ENCODE data around the gene SFXN5. TPM values are rescaled to one million over a fixed set of nuclear protein-coding genes. Genes with fewer than 3 reads are reported as not detected.

The SFXN5 gene
- total RNA-seq, 1 donor from 2014 or later = 11.1 TPM

DNA sequence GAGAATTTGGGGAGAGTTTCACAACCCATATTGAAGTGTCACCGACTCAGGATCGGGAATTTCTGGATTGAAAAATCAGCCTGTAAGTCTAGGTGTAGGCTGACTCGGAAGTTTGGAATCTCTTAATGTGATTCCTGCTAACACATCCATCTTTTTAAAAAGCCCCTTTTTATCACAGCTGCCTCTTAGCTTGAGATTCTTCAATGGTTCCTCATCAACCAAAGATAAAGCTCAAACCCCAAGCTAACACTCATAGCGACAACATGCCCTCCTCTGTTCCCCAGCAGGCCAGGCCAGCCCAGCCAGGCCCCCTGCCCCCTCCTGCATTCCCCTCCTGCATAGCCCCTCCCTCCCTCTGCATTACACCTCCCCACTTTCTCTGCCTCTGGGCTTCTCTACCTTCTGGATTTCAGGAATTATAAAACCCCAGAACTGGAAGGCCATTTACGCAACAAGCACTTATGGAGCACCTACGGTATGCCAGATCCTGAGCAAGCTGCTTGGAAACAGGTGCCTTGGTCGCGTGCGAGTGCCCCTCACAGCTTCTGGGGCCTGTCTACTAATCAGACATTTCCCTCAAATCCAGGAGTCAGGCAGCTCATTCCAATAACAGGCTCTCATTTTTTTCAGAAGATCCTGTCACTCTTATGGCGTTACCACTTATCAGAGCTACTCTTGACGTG lies 90.8 kb downstream of the SFXN5 start:
- no peak for DNase-seq (ENCODE audit: low read depth, low spot score)

DNA sequence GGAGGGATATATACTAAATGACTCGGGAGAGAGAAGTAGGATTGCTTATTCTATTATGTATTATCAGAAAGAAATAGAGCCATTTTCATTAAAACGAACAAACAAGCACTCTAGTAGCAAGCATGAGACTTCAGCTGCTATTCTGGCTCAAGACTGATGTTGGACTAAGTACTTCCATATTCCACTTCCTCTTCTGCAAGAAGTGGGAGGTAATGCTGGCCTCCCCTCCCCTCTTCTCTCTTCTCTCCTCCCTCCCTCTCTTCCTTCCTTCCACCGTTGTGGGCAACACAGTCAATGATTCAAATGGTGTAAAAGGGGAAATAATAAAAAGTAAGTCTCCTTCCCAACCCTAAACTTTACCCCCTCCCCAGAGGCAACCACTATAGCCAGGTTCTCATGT lies 91.6 kb downstream of the SFXN5 start:
- DNase-seq (ENCODE audit: low read depth, low spot score) = no peak

DNA sequence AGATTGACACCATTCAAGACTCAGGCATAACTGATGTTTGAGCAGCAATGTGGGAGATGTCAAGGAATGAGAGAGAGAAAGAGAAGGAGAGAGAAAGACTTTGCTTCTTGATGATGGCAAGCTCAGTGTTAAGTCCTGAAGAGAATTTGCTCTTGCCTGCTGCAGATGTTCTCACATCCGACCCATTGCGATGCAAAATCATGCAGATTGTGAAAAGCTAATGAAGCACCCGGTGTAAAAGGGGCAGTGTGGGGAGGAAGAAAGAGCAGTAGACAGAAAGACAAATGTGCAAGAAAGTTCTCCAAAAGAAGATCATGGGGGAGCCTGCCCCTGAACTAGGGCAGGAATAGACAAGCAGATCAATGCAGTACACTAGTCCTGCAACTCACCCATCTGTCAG lies 96.5 kb downstream of the SFXN5 start:
- DNase-seq (ENCODE audit: low read depth, low spot score) = no peak

DNA sequence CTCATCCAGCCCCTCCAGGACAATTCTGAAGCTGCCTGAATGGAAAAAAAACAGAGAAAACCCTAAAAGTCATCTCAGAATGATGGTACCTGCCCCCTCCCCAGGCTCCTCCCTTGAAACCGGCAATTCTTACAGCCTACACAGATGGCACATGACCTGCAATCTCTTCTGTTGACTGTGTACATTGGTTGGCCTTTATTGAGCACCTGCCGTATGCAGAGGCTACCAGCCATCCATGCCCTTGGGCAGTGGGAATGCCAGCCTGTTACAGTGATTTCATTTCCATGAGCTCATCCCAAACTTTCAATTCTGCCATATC lies 97.1 kb downstream of the SFXN5 start:
- no peak for DNase-seq (ENCODE audit: low read depth, low spot score)

DNA sequence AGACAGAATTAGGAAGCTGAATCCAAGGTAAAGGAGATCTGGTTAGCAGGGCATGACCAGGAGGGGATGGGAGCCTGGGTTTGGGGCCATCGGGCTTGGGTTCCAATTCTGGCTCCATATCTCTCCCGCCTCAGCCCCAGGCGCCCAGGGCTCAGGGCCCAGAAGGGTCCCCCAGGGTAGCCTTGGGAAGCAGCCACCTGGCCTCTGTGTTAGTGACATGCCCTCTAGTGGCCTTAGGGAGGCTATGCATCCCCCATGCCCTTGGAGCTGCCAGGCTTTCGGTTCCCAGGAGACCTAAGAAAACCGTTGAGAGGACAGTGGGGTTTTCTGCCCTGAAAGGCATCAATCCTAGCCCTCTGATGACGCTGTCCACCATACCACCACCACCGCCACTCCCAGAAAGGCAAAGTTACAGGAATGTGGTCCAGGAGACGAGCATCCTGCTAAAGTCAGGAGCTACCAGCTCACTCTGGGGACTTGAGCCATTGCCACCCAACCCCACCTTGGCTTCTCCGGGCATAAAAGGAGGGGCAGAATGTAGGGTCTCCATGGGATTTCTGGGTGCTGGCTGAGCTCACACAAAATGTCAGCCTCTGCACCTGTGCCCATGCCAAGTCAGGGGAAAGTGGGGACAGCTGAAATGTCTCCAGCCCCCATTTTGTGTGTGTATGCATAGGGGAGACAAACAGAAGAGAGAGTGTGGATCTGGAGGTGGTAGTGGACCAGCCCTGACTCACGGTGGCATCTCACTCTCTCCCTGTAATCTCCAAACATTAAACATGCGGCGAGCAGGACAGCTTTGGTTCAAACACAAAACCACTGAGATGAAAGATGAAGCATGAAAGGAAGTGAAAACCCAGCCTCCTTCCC lies 97.7 kb downstream of the SFXN5 start:
- DNase-seq (ENCODE audit: low read depth, low spot score) = no peak

DNA sequence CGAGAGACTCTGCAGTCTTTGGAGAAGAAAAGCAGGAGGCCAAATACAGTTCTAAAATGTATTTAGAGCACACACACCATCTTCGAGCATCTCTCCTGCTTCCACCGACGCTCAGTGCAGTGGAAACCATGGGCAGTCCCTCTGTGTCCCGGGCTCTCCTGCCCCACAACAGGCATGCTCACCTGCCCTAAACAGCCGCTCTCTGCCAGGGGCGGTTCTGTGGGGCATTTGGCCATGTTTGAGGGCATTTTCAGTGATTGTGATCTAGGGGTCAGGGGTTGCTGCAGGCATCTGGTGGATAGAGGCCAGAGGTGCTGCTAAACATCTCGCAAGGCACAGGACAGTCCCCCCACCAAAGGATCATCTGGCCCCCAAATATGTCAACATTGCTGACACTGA lies 98.4 kb downstream of the SFXN5 start:
- no peak for DNase-seq (ENCODE audit: low read depth, low spot score)

DNA sequence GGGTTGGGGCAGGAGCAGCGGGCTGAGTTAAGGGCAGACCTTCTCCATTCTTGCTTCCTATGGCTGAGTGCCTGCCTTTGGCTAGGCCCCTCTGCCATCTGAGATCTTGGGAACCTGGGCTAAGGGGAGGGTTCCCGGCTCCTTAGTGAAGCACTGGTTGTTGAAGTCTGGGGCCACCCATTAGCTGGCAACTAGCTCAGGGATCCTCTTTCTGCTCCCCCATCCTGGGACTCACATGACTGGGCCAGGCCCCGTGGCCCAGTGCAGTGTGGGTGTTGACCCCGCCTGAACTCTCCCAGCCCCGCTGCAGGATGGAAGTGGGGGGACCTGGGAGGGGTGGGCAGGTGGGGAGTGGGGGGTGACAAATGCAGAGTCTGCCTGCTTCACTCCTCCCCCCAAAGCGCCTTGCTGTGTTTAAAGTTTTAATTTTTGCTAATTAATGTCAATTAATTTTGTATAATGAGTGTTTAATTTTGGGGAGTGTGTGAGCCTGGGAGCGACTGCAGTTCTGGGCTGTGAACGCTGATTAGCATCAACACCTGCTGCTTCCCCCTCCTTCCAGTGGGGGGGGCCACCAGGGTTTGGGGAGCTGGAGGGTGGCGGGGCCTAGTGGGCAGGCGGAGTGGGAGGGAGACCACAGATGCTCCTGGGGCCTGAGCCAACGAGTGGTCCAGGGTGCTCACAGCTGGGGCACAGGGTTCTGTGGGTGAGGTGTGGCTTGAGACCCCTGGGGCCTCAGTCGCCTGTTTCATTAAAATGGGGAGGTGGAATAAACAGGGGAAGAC lies 99.0 kb downstream of the SFXN5 start:
- DNase-seq (ENCODE audit: low read depth, low spot score) = no peak

DNA sequence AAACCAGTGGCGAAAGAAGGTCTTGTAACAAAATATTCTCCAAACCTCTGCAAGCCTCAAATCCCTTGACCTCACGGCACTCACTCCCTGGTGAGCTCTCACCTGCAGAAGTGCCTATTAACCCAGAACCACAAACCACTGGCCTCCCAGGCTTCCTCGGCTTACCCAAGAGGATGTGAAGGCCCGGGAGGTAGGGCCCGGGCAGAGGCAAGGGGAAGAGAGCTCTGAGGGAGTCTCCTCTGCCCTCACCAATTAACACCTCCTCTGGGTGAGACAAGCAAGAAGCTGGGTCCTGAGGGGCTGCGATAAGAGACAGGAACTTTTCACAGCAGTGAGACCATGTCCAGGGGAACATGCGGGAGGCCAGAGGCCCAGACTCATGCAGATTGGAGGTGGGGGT lies 100.5 kb downstream of the SFXN5 start:
- DNase-seq (ENCODE audit: low read depth, low spot score) = no peak

DNA sequence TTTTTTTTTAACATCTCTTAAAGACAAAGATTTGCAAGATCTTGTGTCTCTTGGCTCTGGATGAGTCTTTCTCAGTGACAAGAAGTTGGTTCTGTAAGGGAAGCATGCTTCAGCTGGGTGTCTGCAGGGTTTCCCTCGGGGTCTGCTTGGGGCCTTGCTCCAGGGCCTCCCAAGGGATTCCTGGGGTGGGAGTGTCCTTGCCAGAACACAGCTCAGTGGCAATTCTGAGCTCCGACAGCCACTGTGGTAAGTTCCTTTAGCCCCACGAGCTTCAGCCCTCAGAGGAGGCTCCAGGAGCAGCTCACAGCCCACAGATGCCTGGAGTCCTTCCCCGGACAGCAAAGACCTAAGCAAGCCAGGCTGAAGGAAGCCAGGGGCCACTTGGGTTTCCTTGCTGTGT lies 101.8 kb downstream of the SFXN5 start:
- no peak for DNase-seq (ENCODE audit: low read depth, low spot score)

DNA sequence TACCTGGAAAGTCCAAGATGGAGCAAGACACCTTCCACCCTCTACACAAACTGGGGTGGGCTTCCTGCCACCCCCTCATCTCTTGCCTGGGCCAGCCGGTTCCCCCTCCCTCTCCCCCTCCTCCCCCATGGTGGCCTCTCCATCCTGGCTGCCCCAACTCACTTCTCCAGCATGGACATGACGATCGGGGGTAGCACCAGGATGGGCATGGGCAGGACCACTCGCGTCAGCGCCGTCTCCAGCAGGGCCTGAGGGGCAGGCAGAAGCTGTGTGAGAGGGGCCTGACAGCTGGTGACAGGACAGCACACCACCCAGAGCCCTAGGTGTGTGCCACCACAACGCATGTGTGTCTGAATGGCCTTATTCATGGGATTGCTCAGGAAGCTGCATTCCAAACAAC lies 103.2 kb downstream of the SFXN5 start:
- DNase-seq (ENCODE audit: low read depth, low spot score) = no peak

DNA sequence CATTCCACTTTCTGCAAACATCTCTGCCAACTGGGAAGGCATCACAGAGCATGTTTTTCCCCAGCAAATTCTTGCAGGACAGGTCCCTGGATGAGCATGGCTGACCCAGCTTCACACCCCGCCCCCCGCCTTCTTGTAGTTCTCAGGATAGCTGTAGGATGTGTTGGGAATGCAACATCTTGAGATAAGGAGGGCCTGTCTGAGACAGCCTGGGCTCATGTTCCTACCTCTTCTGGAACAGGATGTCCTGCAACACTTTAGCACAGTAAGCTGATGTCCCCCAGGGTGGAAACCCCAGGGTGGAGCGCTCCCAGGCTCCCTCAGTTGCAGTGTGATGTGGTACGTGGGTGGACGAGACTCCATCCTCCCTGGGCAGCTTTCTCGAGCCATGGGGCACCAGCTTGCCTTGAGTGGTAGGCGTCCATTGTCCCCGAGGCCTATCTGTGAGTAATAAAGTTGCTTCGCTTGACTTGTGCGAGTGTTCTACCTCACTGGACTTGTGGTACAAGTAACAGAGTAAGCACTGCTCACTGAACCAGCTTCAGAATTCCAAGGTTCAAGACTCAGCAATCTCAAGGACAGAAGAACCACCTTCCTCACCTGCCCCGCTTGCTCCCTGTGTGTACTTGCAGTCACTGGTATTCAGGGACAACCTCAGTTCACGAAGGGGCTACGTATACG lies 105.6 kb downstream of the SFXN5 start:
- DNase-seq (ENCODE audit: low read depth, low spot score) = no peak

DNA sequence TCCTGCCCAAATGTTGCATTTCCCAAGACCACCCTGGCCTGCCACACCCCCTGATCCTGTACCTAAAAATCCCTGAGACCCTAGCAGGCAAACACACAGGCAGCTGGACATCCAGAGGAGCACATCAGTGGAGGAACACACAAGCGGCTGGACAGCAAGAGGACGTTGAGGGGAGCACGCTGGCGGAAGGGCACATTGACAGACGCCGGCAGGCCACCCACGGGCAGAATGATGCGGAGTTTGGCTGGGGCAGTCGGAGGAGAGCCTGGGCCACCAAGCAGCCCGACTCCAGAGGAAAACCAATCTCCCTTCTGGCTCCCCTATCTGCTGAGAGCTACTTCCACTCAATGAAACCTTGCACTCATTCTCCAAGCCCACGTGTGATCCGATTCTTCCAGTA lies 106.5 kb downstream of the SFXN5 start:
- no peak for DNase-seq (ENCODE audit: low read depth, low spot score)

DNA sequence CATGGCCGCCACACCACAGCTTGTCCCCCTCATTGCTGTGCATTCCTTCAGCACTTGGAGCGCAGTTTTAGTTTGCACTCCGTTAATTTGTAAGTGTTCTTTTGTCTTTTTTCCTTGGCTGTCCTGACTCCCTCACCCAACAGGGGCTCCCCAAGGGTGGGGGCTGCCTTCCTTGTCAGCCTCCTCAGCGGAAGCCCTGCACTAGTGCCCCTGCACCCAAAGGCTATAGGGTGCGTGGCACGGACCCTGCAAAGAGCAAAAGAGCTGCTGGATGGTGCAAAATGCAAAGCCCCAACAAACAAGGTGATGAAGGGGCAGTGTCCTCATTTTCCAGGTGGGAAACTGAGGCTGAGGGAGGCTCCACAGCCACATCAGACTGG lies 107.4 kb downstream of the SFXN5 start:
- no peak for DNase-seq (ENCODE audit: low read depth, low spot score)

DNA sequence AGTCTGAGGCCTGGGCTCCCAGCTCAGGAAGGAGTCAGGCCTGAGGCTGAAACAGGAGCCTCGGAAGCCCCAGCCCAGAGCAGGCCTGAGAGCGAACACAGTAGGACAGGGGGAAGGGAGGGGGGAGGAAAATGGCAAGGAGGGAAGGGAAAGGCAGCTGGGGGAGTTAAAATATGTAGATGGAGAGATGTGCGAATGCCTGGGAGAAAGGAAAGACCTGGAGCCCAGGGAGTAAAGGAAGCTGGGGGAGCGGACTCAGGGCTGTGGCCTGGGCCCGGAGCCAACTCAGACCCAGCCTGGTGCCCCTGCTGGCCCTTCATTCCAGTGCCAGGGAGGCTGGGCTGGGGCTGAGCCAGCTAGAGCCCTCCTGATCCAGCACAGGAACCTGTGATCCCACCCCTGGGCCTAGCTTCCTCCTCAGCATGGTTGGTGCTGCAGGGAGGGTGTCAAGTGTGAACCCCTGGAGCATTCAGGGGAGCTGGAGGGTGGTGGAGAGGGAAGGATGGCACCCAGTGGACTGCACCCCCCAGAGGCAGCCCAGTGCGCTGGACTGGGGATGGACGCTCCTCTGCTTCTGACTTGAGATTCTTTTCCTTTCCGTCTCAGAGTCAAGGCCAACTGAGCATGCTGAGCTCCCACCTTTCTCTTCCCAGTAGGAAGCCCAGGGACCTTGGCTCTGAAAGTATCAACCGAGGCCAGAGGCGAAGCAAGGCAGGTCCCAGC lies 107.9 kb downstream of the SFXN5 start:
- no peak for DNase-seq (ENCODE audit: low read depth, low spot score)

DNA sequence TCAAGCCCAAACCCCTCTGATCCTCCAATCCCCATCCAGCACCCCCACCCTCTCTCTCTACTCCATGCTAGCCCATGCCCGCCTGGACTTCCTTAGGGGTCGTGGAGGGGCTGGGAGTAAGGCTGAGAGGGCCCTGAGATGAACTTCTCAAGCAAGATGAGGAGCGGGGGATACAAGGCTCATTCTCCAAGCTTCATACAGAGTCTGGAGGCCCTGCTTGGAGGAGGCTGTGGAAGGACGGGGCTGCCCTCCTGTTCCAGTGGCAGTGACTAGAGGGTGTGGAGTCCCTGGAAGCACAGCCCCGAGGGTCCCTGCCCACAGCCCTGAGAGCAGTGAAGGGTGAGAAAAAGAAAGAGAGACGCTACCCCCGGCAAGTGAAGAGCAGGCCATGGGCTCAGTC lies 108.6 kb downstream of the SFXN5 start:
- DNase-seq (ENCODE audit: low read depth, low spot score) = no peak

DNA sequence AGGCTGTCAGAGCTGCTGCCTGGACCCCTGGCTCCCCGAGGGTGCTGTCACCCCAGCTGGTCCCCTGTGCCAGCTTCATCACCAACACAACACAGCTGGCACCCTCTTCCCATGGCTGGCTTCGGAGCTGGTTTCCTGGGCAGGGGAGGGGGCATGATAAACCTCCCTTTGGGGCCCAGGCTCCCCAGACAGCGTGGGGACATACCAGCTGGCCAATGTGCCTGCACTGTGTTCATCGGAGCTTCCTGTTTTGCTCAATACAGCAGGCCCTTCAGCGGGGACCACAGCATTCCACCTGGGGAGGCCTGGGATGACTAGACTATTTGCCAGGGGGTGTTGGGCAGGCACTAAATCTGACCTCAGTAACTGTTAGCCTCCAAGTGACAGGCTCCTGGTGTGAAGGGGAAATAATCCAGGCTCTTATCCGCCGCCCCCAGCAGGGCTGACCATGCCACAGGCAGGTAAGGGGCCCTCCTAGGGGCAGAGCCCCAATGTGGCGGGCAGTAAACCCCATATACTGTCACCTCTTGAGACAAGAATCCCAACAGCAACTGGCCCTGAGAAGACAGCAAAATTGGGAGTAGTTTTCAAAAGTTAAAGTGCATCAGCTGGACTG lies 109.6 kb downstream of the SFXN5 start:
- no peak for DNase-seq (ENCODE audit: low read depth, low spot score)

DNA sequence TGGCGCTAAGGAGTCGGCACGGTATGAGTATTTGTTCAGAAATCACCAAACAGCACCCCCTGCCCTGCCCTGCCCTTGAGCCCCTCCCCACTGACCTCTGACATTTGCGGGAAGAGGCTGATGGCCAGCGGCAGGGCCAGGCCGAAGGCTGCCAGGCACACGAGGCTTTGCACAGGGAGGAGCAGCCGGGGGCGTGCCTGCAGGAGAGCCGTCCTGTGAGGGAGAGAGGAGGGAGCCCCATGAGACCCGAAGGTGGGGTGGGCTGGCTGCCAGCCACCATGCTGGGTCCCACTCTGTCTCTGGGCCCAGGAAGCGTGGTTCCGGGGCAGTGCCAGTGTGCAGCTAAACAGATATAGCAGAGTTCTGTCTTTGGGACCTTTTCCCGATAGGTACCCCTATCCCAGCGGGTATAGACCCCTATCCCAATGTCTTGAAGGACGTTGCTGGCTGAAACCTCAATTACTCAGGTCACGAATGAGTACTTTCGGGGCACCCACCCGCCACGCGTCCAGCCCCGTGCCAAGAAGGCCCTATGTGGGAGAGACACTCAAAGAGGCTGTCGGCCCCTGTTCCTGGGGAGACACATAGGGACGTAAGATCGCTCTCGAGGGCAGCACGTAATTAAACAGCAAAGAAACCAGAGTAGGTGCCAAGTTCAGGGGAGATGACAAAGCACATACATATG lies 110.3 kb downstream of the SFXN5 start:
- DNase-seq (ENCODE audit: low read depth, low spot score) = no peak

DNA sequence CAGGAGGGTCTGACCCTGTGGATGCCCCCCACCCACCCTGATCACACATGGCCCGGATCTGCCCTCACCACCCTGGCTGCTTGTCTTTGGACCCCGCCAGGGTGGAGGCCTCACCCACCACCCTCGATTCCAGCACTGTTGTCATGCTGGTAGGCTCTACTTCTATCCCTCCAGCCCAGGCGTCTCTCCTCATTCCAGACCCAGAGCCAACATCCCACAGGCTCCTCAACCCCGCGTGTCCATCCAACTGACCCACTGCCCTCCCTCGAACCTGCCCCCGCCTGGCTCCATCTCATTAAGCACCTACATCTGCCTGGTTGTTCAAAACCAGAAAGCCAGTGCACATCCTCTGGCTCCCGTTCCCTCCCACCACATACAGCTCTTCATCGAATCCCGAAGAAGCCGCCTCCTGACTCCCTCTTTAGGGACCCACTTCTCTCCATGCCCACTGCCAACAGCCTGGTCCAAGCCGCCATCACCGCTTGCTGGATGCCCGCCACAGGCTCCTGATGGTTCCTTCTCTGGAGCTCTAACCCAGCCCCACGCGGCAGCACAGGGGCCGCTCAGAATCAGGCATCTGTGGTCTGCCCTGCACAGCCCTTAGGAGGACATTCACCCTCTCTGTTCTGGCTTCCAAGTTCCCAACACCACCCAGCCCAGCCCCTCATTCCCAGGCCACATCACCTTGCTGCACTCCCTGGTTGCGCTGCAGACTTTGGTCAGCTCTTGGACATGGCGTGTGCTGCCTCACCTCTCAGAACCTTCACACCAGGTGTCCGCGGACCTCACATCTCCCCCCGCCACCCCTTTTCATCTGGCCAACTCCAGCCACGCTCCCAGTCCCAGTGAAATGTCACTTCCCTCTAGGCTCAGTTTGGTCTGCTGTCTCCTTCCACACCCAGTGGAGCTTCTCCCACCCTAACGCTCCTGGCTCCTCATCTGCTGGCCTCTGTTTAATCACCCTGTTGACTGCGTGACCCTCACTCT lies 111.2 kb downstream of the SFXN5 start:
- no peak for DNase-seq (ENCODE audit: low read depth, low spot score)

DNA sequence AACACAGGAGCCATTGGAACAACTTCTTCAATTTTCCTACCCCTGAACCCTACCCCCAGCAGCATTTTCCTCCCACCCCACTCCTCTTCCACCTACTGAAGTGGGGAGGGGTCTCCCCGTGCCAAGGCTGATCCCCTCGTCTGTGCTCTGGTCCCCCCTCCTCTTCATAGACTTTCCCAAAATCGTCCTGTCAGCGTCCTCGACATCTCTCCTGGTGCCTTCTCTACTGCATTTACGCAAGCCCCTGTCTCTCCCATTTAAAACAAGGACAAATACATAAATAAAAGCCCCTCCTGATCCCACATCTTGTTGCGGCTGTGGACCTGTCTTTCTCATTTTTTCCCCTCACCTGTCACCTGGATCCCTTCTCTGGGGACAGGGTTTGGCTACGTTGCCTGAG lies 112.0 kb downstream of the SFXN5 start:
- no peak for DNase-seq (ENCODE audit: low read depth, low spot score)

Measured in pulmonary artery endothelial cell (primary cell).